ENCODE results near the gene CST1. TPM values are rescaled to one million over a fixed set of nuclear protein-coding genes. Genes with fewer than 3 reads are reported as not detected.
"Not testable (repeated sequence)": the region's sequence is repeated elsewhere in the genome, so short reads cannot be mapped to it uniquely, and the experiment has no call there.

The CST1 gene
- total RNA-seq, 1 donor from 2014 or later = not detected

- Histone ChIP-seq H3K9me3 (ENCODE audit: low read depth) (no peaks in the 10 kb centered on the region), H3K27me3 (no peaks in the 10 kb centered on the region), H3K4me1 (no peaks in the 10 kb centered on the region), H3K4me3 (no peak overlapping the region), H3K79me2 (ENCODE audit: low read depth) (no peaks in the 10 kb centered on the region), H2AFZ (replicated peaks) (no peak overlapping the region), H3K9ac (no peak overlapping the region), H3F3A (ENCODE audit: low read depth) (no peaks in the 10 kb centered on the region), H3K36me3 (no peaks in the 10 kb centered on the region), H4K20me1 (ENCODE audit: low read depth) (no peaks in the 10 kb centered on the region), H3K27ac (no peak overlapping the region), H3K4me2 (no peak overlapping the region)
- H3K36me3 Mint-ChIP-seq = no peaks in the 10 kb centered on the region
- no peak for DNase-seq (ENCODE audit: low spot score)
- no peaks in the 10 kb centered on the region for H3K4me1 Mint-ChIP-seq
- TF ChIP-seq EZH2phosphoT487 (IDR thresholded peaks at IDR 0.05) (no peak), EZH2 (IDR thresholded peaks at IDR 0.05) (no peak)
- TF ChIP-seq, protein P1, sequence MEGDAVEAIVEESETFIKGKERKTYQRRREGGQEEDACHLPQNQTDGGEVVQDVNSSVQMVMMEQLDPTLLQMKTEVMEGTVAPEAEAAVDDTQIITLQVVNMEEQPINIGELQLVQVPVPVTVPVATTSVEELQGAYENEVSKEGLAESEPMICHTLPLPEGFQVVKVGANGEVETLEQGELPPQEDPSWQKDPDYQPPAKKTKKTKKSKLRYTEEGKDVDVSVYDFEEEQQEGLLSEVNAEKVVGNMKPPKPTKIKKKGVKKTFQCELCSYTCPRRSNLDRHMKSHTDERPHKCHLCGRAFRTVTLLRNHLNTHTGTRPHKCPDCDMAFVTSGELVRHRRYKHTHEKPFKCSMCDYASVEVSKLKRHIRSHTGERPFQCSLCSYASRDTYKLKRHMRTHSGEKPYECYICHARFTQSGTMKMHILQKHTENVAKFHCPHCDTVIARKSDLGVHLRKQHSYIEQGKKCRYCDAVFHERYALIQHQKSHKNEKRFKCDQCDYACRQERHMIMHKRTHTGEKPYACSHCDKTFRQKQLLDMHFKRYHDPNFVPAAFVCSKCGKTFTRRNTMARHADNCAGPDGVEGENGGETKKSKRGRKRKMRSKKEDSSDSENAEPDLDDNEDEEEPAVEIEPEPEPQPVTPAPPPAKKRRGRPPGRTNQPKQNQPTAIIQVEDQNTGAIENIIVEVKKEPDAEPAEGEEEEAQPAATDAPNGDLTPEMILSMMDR (IDR thresholded peaks at IDR 0.05) = no peak
- H3K9me3 Mint-ChIP-seq = no peaks in the 10 kb centered on the region
- H3K4me3 Mint-ChIP-seq = no peak overlapping the region
- H3K27ac Mint-ChIP-seq = no peak overlapping the region
- H3K27me3 Mint-ChIP-seq (ENCODE audit: insufficient read depth, low read depth) = no peaks in the 10 kb centered on the region
Observed at GRCh38 chr20:23746321-23746720, 4.4 kb downstream of the CST1 start.

DNA sequence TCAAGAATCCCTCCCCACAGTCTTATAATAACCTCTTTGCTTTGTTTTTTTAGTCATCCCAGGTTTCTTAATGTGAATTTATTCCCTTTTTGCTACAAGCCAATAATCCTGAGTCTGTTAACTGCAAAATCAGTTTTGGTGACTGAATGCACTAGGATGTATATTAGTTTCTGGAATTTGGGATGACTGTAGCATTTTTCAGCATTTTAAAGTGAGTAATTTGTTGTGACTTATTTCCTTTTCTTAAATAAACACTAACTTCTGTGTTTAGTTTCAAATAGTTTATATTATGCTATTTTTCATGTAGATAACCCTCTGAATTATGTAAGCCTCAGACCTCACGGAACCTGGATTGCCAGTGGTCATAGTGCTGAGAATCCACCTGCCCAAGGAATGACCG lies 5.5 kb downstream of the CST1 start:
- no peaks in the 10 kb centered on the region for H3K79me2 ChIP-seq (ENCODE audit: low read depth)
- no peak overlapping the region for H3K4me2 ChIP-seq
- H3K4me3 ChIP-seq = no peak overlapping the region
- no peaks in the 10 kb centered on the region for H3K9me3 ChIP-seq (ENCODE audit: low read depth)
- H3K4me1 ChIP-seq = no peaks in the 10 kb centered on the region
- H3K4me1 Mint-ChIP-seq = no peaks in the 10 kb centered on the region
- H3K36me3 ChIP-seq = no peaks in the 10 kb centered on the region
- no peaks in the 10 kb centered on the region for H3K36me3 Mint-ChIP-seq
- no peak overlapping the region for H2AFZ ChIP-seq (replicated peaks)
- H3K4me3 Mint-ChIP-seq = no peak overlapping the region
- H3K27ac ChIP-seq = no peak overlapping the region
- no peaks in the 10 kb centered on the region for H3K9me3 Mint-ChIP-seq
- H3K27ac Mint-ChIP-seq = no peak overlapping the region
- DNase-seq (ENCODE audit: low spot score) = no peak
- no peaks in the 10 kb centered on the region for H3F3A ChIP-seq (ENCODE audit: low read depth)
- H4K20me1 ChIP-seq (ENCODE audit: low read depth) = no peaks in the 10 kb centered on the region
- no peaks in the 10 kb centered on the region for H3K27me3 Mint-ChIP-seq (ENCODE audit: insufficient read depth, low read depth)
- H3K27me3 ChIP-seq = no peaks in the 10 kb centered on the region
- TF ChIP-seq, protein P1 (IDR thresholded peaks at IDR 0.05) = no peak
- no peak for TF ChIP-seq EZH2phosphoT487 (IDR thresholded peaks at IDR 0.05)
- TF ChIP-seq EZH2 (IDR thresholded peaks at IDR 0.05) = no peak
- no peak overlapping the region for H3K9ac ChIP-seq

GRCh38 chr20:23744817-23745216 lies 5.9 kb downstream of the CST1 start:
- H3K4me1 ChIP-seq = no peaks in the 10 kb centered on the region
- no peaks in the 10 kb centered on the region for H3K79me2 ChIP-seq (ENCODE audit: low read depth)
- H3K27me3 Mint-ChIP-seq (ENCODE audit: insufficient read depth, low read depth) = no peaks in the 10 kb centered on the region
- TF ChIP-seq EZH2phosphoT487 (IDR thresholded peaks at IDR 0.05) (no peak), EZH2 (IDR thresholded peaks at IDR 0.05) (no peak)
- TF ChIP-seq, protein P1 (IDR thresholded peaks at IDR 0.05) = no peak
- H3K27me3 ChIP-seq = no peaks in the 10 kb centered on the region
- no peaks in the 10 kb centered on the region for H3K4me1 Mint-ChIP-seq
- no peaks in the 10 kb centered on the region for H3F3A ChIP-seq (ENCODE audit: low read depth)
- H3K9me3 Mint-ChIP-seq = no peaks in the 10 kb centered on the region
- H3K36me3 Mint-ChIP-seq = no peaks in the 10 kb centered on the region
- no peaks in the 10 kb centered on the region for H3K36me3 ChIP-seq
- no peak overlapping the region for H3K4me2 ChIP-seq
- no peaks in the 10 kb centered on the region for H3K9me3 ChIP-seq (ENCODE audit: low read depth)
- no peak overlapping the region for H3K4me3 ChIP-seq
- DNase-seq (ENCODE audit: low spot score) = no peak
- H3K27ac Mint-ChIP-seq = no peak overlapping the region
- H2AFZ ChIP-seq (replicated peaks) = no peak overlapping the region
- H4K20me1 ChIP-seq (ENCODE audit: low read depth) = no peaks in the 10 kb centered on the region
- H3K4me3 Mint-ChIP-seq = no peak overlapping the region
- no peak overlapping the region for H3K9ac ChIP-seq
- no peak overlapping the region for H3K27ac ChIP-seq

DNA sequence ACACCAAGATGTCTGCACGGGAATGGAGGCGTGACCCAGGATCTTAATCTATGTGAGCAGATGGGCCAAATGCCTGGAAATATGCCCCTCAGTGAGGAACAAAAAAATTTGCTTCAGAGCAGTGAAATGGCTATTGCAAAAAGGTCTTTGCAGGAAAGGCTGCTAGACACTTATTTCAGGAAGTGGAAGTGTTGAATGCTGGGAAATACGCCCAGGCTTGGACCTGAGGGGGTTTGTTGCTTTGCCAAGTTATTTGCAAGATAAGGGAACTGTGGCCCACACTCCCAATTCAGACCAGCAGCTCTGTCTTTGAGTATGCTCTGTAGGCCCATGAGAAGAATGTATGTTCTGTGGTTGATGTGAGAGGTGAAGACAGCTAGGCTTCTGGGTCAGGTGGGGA lies 15.3 kb downstream of the CST1 start:
- not testable (repeated sequence) for H4K20me1 ChIP-seq (ENCODE audit: low read depth); DNase-seq (ENCODE audit: low spot score); H3K4me3 Mint-ChIP-seq; H3K36me3 Mint-ChIP-seq; H3K27ac Mint-ChIP-seq; H3K9ac ChIP-seq; H2AFZ ChIP-seq (replicated peaks); H3K4me1 Mint-ChIP-seq; H3K9me3 ChIP-seq (ENCODE audit: low read depth); H3K27ac ChIP-seq; H3K36me3 ChIP-seq; H3K27me3 Mint-ChIP-seq (ENCODE audit: insufficient read depth, low read depth); H3F3A ChIP-seq (ENCODE audit: low read depth); H3K9me3 Mint-ChIP-seq; H3K4me2 ChIP-seq; H3K4me1 ChIP-seq; H3K4me3 ChIP-seq; H3K79me2 ChIP-seq (ENCODE audit: low read depth); H3K27me3 ChIP-seq

DNA sequence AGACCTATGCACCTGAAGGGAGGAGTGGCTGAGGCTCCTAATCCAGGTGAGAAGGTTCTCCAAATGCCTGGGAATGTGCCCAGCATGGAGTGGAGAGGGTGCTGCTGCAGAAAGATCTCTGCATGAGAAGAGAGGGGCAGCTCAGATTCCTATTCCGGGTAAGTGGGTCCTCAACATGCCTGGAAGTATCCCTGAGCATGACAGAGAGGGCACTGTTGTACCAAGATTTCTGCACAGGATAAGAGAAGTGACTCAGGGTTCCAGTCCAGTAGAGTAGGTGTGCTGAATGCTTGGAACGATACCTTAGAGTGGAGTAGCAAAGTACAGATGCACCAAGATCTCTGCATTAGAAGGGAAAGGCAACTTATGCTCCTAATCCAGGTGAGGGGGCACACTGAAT lies 15.8 kb downstream of the CST1 start:
- H3K27me3 Mint-ChIP-seq (ENCODE audit: insufficient read depth, low read depth); H3K4me3 Mint-ChIP-seq; H3K79me2 ChIP-seq (ENCODE audit: low read depth): not testable (repeated sequence)

DNA sequence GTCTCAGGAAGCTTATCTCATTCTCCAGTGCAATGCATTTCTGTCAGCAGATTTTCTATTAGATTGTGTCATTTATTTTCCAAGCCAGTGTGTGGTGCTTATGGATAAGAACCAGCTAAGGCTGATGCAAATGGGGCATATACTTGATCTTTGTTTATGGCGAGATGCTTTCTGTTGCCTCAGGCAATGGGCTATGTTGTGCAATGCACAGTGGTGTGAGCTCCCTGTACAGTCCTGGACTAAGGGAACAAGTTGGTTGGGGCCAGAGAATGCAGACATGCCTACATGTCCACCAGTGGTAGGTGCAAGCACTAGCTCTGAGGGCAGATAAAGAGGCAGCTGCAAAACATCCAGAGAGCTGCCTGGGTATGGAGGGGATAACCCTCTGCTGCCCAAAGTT lies 16.3 kb downstream of the CST1 start:
- H3K9ac ChIP-seq; H3K27me3 Mint-ChIP-seq (ENCODE audit: insufficient read depth, low read depth); H3K27me3 ChIP-seq; H3K27ac ChIP-seq; H2AFZ ChIP-seq (replicated peaks); H3K9me3 ChIP-seq (ENCODE audit: low read depth); H3K36me3 ChIP-seq; H3K4me3 ChIP-seq; H3K36me3 Mint-ChIP-seq; H3F3A ChIP-seq (ENCODE audit: low read depth); H3K4me1 Mint-ChIP-seq; H3K4me3 Mint-ChIP-seq; H3K79me2 ChIP-seq (ENCODE audit: low read depth); H3K4me1 ChIP-seq; DNase-seq (ENCODE audit: low spot score); H3K4me2 ChIP-seq; H3K9me3 Mint-ChIP-seq; H3K27ac Mint-ChIP-seq; H4K20me1 ChIP-seq (ENCODE audit: low read depth): not testable (repeated sequence)

More for the DNA sequence above, 15.8 kb downstream of the CST1 start:
- not testable (repeated sequence) for H3K4me1 Mint-ChIP-seq; H3K9me3 Mint-ChIP-seq; H3K4me3 ChIP-seq; H4K20me1 ChIP-seq (ENCODE audit: low read depth); DNase-seq (ENCODE audit: low spot score); H3K4me2 ChIP-seq; H3K9ac ChIP-seq; H3K4me1 ChIP-seq; H2AFZ ChIP-seq (replicated peaks); H3K9me3 ChIP-seq (ENCODE audit: low read depth); H3K36me3 Mint-ChIP-seq; H3F3A ChIP-seq (ENCODE audit: low read depth); H3K36me3 ChIP-seq; H3K27ac Mint-ChIP-seq; H3K27ac ChIP-seq; H3K27me3 ChIP-seq
